Testis (tissue), 2 donors: ENCODE data around the gene SCARF1.

ENCODE experiments used
- POLR2A ChIP-seq: fragments of 450-650 bp; IDR thresholded peaks from one replicate; pipeline ENCODE4 v1.6.1; 2017; ENCODE audit warnings: antibody characterized with exemption, mild to moderate bottlenecking, moderate library complexity
- TF ChIP-seq, protein P1 (sequence below), 3 experiments: fragments of 450-650 bp in 2 of 3; fragments of 200-600 bp in 1 of 3; sonication (generic) in 1 of 3; IDR thresholded peaks; one replicate each; pipeline ENCODE4 v1.5.1; 2016 to 2019; ENCODE audit warnings: antibody characterized with exemption in 3 of 3, mild to moderate bottlenecking in 2 of 3, moderate library complexity in 1 of 3

GRCh38 chr17:1661045-1661444 lies 15.5 kb upstream of the SCARF1 start:
- TF ChIP-seq POLR2A, result no peak
- TF ChIP-seq, protein P1, sequence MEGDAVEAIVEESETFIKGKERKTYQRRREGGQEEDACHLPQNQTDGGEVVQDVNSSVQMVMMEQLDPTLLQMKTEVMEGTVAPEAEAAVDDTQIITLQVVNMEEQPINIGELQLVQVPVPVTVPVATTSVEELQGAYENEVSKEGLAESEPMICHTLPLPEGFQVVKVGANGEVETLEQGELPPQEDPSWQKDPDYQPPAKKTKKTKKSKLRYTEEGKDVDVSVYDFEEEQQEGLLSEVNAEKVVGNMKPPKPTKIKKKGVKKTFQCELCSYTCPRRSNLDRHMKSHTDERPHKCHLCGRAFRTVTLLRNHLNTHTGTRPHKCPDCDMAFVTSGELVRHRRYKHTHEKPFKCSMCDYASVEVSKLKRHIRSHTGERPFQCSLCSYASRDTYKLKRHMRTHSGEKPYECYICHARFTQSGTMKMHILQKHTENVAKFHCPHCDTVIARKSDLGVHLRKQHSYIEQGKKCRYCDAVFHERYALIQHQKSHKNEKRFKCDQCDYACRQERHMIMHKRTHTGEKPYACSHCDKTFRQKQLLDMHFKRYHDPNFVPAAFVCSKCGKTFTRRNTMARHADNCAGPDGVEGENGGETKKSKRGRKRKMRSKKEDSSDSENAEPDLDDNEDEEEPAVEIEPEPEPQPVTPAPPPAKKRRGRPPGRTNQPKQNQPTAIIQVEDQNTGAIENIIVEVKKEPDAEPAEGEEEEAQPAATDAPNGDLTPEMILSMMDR (IDR thresholded peaks at IDR 0.05), result no peak
